ENCODE data around the gene IFNAR1. TPM values are rescaled to one million over a fixed set of nuclear protein-coding genes. Genes with fewer than 3 reads are reported as not detected.
"Not testable (repeated sequence)": the region's sequence is repeated elsewhere in the genome, so short reads cannot be mapped to it uniquely, and the experiment has no call there.

The IFNAR1 gene
- total RNA-seq, 1 experiment from 2014 or later, result 14.2 TPM

GRCh38 chr21:33317786-33318486 is 6.8 kb upstream of the IFNAR1 start:
- no peaks in the 10 kb centered on the region for H3K27me3 ChIP-seq (ENCODE audit: insufficient read depth, low read length)
- H3K9ac ChIP-seq (ENCODE audit: extremely low read depth, insufficient read length, low read length), result no peak overlapping the region
- no peaks in the 10 kb centered on the region for H3K4me1 ChIP-seq (ENCODE audit: insufficient read depth, low read length)
- no peak overlapping the region for H3K27ac Mint-ChIP-seq
- no peak overlapping the region for H3K23ac ChIP-seq (ENCODE audit: insufficient read length, low read depth, low read length)
- WGBS (ENCODE audit: extremely low coverage, insufficient read length, low lambda C conversion rate), result no CpG with 5 or more reads among the region's 14 CpGs
- DNase-seq, result no peak
- H3K4ac ChIP-seq (ENCODE audit: low read depth, low read length), result no peak overlapping the region
- H2BK12ac ChIP-seq (ENCODE audit: insufficient read length, low read depth, low read length), result no peak overlapping the region
- no peak overlapping the region for H3K4me2 ChIP-seq (ENCODE audit: insufficient read depth, insufficient read length, low read length)
- no peak overlapping the region for H3K27ac ChIP-seq (ENCODE audit: insufficient read length, low read depth, low read length)
- H2BK15ac ChIP-seq (ENCODE audit: low read depth, low read length), result no peak overlapping the region
- no peaks in the 10 kb centered on the region for H3K23me2 ChIP-seq (ENCODE audit: insufficient read length, low read depth, low read length, poor library complexity, severe bottlenecking)
- H3K4me1 Mint-ChIP-seq, result no peaks in the 10 kb centered on the region
- no peaks in the 10 kb centered on the region for H3K36me3 Mint-ChIP-seq (ENCODE audit: insufficient read depth in 1 of 3, low read depth in 3 of 3)
- no peak overlapping the region for H2AFZ ChIP-seq (ENCODE audit: low read length)
- no peak overlapping the region for H2BK5ac ChIP-seq (ENCODE audit: insufficient read length, low read length)
- peaks cover 0 to 2% of the 10 kb centered on the region in 2 experiments; a peak in 1 of 5 replicates for H3K9me3 Mint-ChIP-seq
- H2BK120ac ChIP-seq (ENCODE audit: low read depth, low read length, poor library complexity, severe bottlenecking), result no peak overlapping the region
- H3K27me3 Mint-ChIP-seq (ENCODE audit: low read depth), result peaks cover 6% of the 10 kb centered on the region
- no peak overlapping the region for H2BK20ac ChIP-seq (ENCODE audit: low read depth, low read length, poor library complexity, severe bottlenecking)
- H3K14ac ChIP-seq (ENCODE audit: insufficient read depth, low read length), result no peak overlapping the region
- H3K9me3 ChIP-seq (ENCODE audit: control insufficient read depth, low read depth, low read length), result no peaks in the 10 kb centered on the region
- no peak overlapping the region for H4K8ac ChIP-seq (replicated peaks; ENCODE audit: insufficient read length, low read depth, low read length)
- H4K5ac ChIP-seq (ENCODE audit: insufficient read length, low read depth, low read length), result no peak overlapping the region
- no peaks in the 10 kb centered on the region for H3K79me1 ChIP-seq (ENCODE audit: insufficient read depth, low read depth, low read length, poor library complexity, severe bottlenecking)
- H2AK5ac ChIP-seq (ENCODE audit: insufficient read length, low read length), result no peak overlapping the region
- H3K79me2 ChIP-seq (ENCODE audit: insufficient read depth, low read length), result no peaks in the 10 kb centered on the region
- no peak overlapping the region for H4K91ac ChIP-seq (ENCODE audit: insufficient read length, low read depth, low read length)
- no peak overlapping the region for H3K18ac ChIP-seq (ENCODE audit: insufficient read length, low read depth, low read length)
- no peaks in the 10 kb centered on the region for H4K20me1 ChIP-seq (ENCODE audit: control insufficient read depth, insufficient read depth, insufficient read length)
- no peak overlapping the region; a peak in 1 of 5 replicates for H3K4me3 Mint-ChIP-seq
- no peak overlapping the region for H3K56ac ChIP-seq (ENCODE audit: insufficient read length, low read depth, low read length)
- H3T11ph ChIP-seq (ENCODE audit: low read length), result no peak overlapping the region
- no peak for TF ChIP-seq CTCF (conservative IDR thresholded peaks at IDR 0.05)

GRCh38 chr21:33321005-33321404 is 3.8 kb upstream of the IFNAR1 start:
- not testable (repeated sequence) for H3K79me1 ChIP-seq (ENCODE audit: insufficient read depth, low read depth, low read length, poor library complexity, severe bottlenecking); DNase-seq; H3K27ac ChIP-seq (ENCODE audit: insufficient read length, low read depth, low read length); H3K9me3 ChIP-seq (ENCODE audit: control insufficient read depth, low read depth, low read length); H3K4ac ChIP-seq (ENCODE audit: low read depth, low read length); H2AK5ac ChIP-seq (ENCODE audit: insufficient read length, low read length); H3K23ac ChIP-seq (ENCODE audit: insufficient read length, low read depth, low read length); H3K4me1 Mint-ChIP-seq; H3K4me2 ChIP-seq (ENCODE audit: insufficient read depth, insufficient read length, low read length); H3K4me3 Mint-ChIP-seq; H4K20me1 ChIP-seq (ENCODE audit: control insufficient read depth, insufficient read depth, insufficient read length); H2BK12ac ChIP-seq (ENCODE audit: insufficient read length, low read depth, low read length); H2BK15ac ChIP-seq (ENCODE audit: low read depth, low read length); H3K27ac Mint-ChIP-seq; H3K36me3 Mint-ChIP-seq (ENCODE audit: insufficient read depth in 1 of 3, low read depth in 3 of 3); H4K91ac ChIP-seq (ENCODE audit: insufficient read length, low read depth, low read length); H3K56ac ChIP-seq (ENCODE audit: insufficient read length, low read depth, low read length); H4K8ac ChIP-seq (replicated peaks; ENCODE audit: insufficient read length, low read depth, low read length); H2AFZ ChIP-seq (ENCODE audit: low read length); H3K9me3 Mint-ChIP-seq; H3K18ac ChIP-seq (ENCODE audit: insufficient read length, low read depth, low read length); H3K79me2 ChIP-seq (ENCODE audit: insufficient read depth, low read length); H3K14ac ChIP-seq (ENCODE audit: insufficient read depth, low read length); H3K9ac ChIP-seq (ENCODE audit: extremely low read depth, insufficient read length, low read length); H2BK20ac ChIP-seq (ENCODE audit: low read depth, low read length, poor library complexity, severe bottlenecking); H2BK5ac ChIP-seq (ENCODE audit: insufficient read length, low read length); H2BK120ac ChIP-seq (ENCODE audit: low read depth, low read length, poor library complexity, severe bottlenecking); H3K27me3 ChIP-seq (ENCODE audit: insufficient read depth, low read length); H3K27me3 Mint-ChIP-seq (ENCODE audit: low read depth); H4K5ac ChIP-seq (ENCODE audit: insufficient read length, low read depth, low read length); H3K4me1 ChIP-seq (ENCODE audit: insufficient read depth, low read length); H3K23me2 ChIP-seq (ENCODE audit: insufficient read length, low read depth, low read length, poor library complexity, severe bottlenecking); H3T11ph ChIP-seq (ENCODE audit: low read length)
- no CpG with 5 or more reads among the region's 17 CpGs for WGBS (ENCODE audit: extremely low coverage, insufficient read length, low lambda C conversion rate)
